Activated naive CD4-positive, alpha-beta T cell treated with anti-CD3 and anti-CD28 coated beads, Interleukin-2, amount 50 U/mL, for 16 hours (primary cell): Measurements from ENCODE around the gene GSG1L.

ENCODE experiments used
- DNase-seq: peaks from one replicate; pipeline ENCODE4 v3.0.0-alpha.2; 2020

Gene GSG1L

GRCh38 chr16:27932542-27933135, 130.9 kb downstream of the GSG1L start:
- no peak for DNase-seq

- DNase-seq = no peak
Measured at GRCh38 chr16:27929818-27930217, 133.7 kb downstream of the GSG1L start.

GRCh38 chr16:27928542-27928941, 135.0 kb downstream of the GSG1L start:
- no peak for DNase-seq

GRCh38 chr16:27927266-27927901, 136.1 kb downstream of the GSG1L start:
- no peak for DNase-seq

- no peak for DNase-seq
Measured at GRCh38 chr16:27925612-27926011, 137.9 kb downstream of the GSG1L start.

- no peak for DNase-seq
Measured at GRCh38 chr16:27924411-27925118, 138.9 kb downstream of the GSG1L start.

GRCh38 chr16:27923751-27924150, 139.8 kb downstream of the GSG1L start:
- DNase-seq = no peak

GRCh38 chr16:27922433-27922832, 141.1 kb downstream of the GSG1L start:
- DNase-seq = no peak

GRCh38 chr16:27921134-27921533, 142.4 kb downstream of the GSG1L start:
- no peak for DNase-seq

GRCh38 chr16:27920391-27920891, 143.1 kb downstream of the GSG1L start:
- DNase-seq = no peak

GRCh38 chr16:27918755-27919154, 144.8 kb downstream of the GSG1L start:
- DNase-seq = no peak

GRCh38 chr16:27917949-27918348, 145.6 kb downstream of the GSG1L start:
- DNase-seq = no peak

- DNase-seq = no peak
Measured at GRCh38 chr16:27911486-27911885, 152.0 kb downstream of the GSG1L start.

- DNase-seq = no peak
Measured at GRCh38 chr16:27907457-27907972, 156.0 kb downstream of the GSG1L start.

GRCh38 chr16:27906883-27907282, 156.6 kb downstream of the GSG1L start:
- DNase-seq = no peak

GRCh38 chr16:27903046-27903655, 160.4 kb downstream of the GSG1L start:
- DNase-seq = no peak

- no peak for DNase-seq
Measured at GRCh38 chr16:27902551-27902950, 161.0 kb downstream of the GSG1L start.

- no peak for DNase-seq
Measured at GRCh38 chr16:27901956-27902355, 161.6 kb downstream of the GSG1L start.

- no peak for DNase-seq
Measured at GRCh38 chr16:27899736-27900135, 163.8 kb downstream of the GSG1L start.

- no peak for DNase-seq
Measured at GRCh38 chr16:27894386-27894785, 169.1 kb downstream of the GSG1L start.

GRCh38 chr16:27892879-27893278, 170.6 kb downstream of the GSG1L start:
- no peak for DNase-seq

GRCh38 chr16:27890866-27891265, 172.6 kb downstream of the GSG1L start:
- no peak for DNase-seq

- DNase-seq = no peak
Measured at GRCh38 chr16:27890006-27890405, 173.5 kb downstream of the GSG1L start.
